HepG2 (cell line): Measurements from ENCODE around the gene TTC9. TPM values are rescaled to one million over a fixed set of nuclear protein-coding genes. Genes with fewer than 3 reads are reported as not detected.
A peak's percentile ranks its signal among the peaks of the same experiment; 100 is the strongest.

Experiments used
- ATAC-seq: fragments of 200-7000 bp; cut with Tn5 transposase; 3 replicates; pipeline ENCODE4 v1.9.1; 2020; ENCODE audit warnings: mild to moderate bottlenecking, moderate library complexity
- BruUV-seq: library from RNA; stranded (reverse); fragments of 400-500 nt; replicated peaks from 2 replicates; lab custom pipeline; 2021; lab: Mats Ljungman, UMichigan
- CTCF ChIA-PET: fragments of 300-600 bp; formaldehyde crosslinking; extraction: SDS; loops from one replicate; lab custom pipeline; 2021; ENCODE audit warnings: low total read pairs, inconsistent platforms, low intra/inter-chr PET ratio; lab: Yijun Ruan, JAX
- POLR2A ChIA-PET: fragments of 350-600 bp; sonication (Branson Sonifier 250); formaldehyde crosslinking; loops from one replicate; lab custom pipeline; 2020; ENCODE audit warnings: antibody characterized with exemption, inconsistent platforms; lab: Yijun Ruan, JAX
- DNase-seq: peaks from one replicate; pipeline ENCODE4 v3.0.0-alpha.2; 2015; ENCODE audit warnings: low spot score
- FAIRE-seq: peaks from 3 replicates; lab custom pipeline; 2011; peaks lifted over from hg19 to GRCh38; lab: Jason Lieb, UNC
- H2AFZ ChIP-seq: one replicate; pipeline ENCODE4 v1.6.1; 2011; ENCODE audit warnings: low read length, inconsistent platforms
- H3K27ac ChIP-seq: fragments of 300-600 bp; 3 replicates; pipeline ENCODE4 v1.8.0; 2011; ENCODE audit warnings: mixed run types, mild to moderate bottlenecking, mixed read lengths, low read length, inconsistent platforms; ENCODE audit not compliant: insufficient read depth; ENCODE audit errors: extremely low read length
- H3K27me3 ChIP-seq, 2 experiments: fragments of 200-600 bp in 1 of 2; 2 replicates in 1 of 2; 3 replicates in 1 of 2; pipeline versions ENCODE4 v1.6.0 to v1.8.0; 2011; ENCODE audit warnings: low read length in 2 of 2, mild to moderate bottlenecking in 2 of 2, moderate library complexity in 2 of 2, inconsistent platforms in 1 of 2; ENCODE audit not compliant: insufficient read depth in 2 of 2, control insufficient read depth in 1 of 2
- H3K36me3 ChIP-seq, 2 experiments: fragments of 200-600 bp in 1 of 2; replicated peaks in 1 of 2; 2 replicates in 1 of 2; 3 replicates in 1 of 2; pipeline versions ENCODE4 v1.5.1 to v1.8.0; 2011; ENCODE audit warnings: low read length in 2 of 2, inconsistent platforms in 1 of 2; ENCODE audit not compliant: insufficient read depth in 2 of 2, control insufficient read depth in 1 of 2
- H3K4me1 ChIP-seq: 2 replicates; pipeline ENCODE4 v1.5.1; 2012; ENCODE audit warnings: low read length, inconsistent platforms; ENCODE audit not compliant: insufficient read depth
- H3K4me2 ChIP-seq: 2 replicates; pipeline ENCODE4 v1.6.0; 2011; ENCODE audit warnings: low read depth, low read length, inconsistent platforms
- H3K4me3 ChIP-seq, 3 experiments: fragments of 200-600 bp in 1 of 3; sonication (generic), shearing (Covaris generic) in 1 of 3; replicated peaks in 1 of 3; 2 replicates each; pipeline ENCODE4 v1.5.1; 2011 to 2016; ENCODE audit warnings: low read length in 3 of 3, inconsistent platforms in 2 of 3, low read depth in 2 of 3, mild to moderate bottlenecking in 2 of 3, control low read depth in 1 of 3, mixed read lengths in 1 of 3; ENCODE audit not compliant: insufficient read depth in 1 of 3
- H3K79me2 ChIP-seq: one replicate; pipeline ENCODE4 v1.6.1; 2011; ENCODE audit warnings: low read length, inconsistent platforms; ENCODE audit not compliant: insufficient read depth
- H3K9ac ChIP-seq: 2 replicates; pipeline ENCODE4 v1.6.0; 2011; ENCODE audit warnings: mild to moderate bottlenecking, low read depth, low read length, inconsistent platforms; ENCODE audit not compliant: insufficient read depth
- H3K9me3 ChIP-seq: 2 replicates; pipeline ENCODE4 v1.5.1; 2012; ENCODE audit warnings: mild to moderate bottlenecking, low read length
- H4K20me1 ChIP-seq: 2 replicates; pipeline ENCODE4 v1.6.0; 2011; ENCODE audit warnings: inconsistent platforms, mild to moderate bottlenecking, low read length, moderate library complexity; ENCODE audit not compliant: insufficient read depth
- ATF4 ChIP-seq, 2 experiments: fragments of 450-650 bp in 1 of 2; sonication (generic) in 1 of 2; formaldehyde crosslinking; IDR thresholded peaks; 2 replicates each; pipeline versions ENCODE4 v1.5.0 to v1.8.0; 2020 to 2022; ENCODE audit warnings: mild to moderate bottlenecking in 1 of 2, missing genetic modification reagents in 1 of 2
- ATF6 ChIP-seq: sonication (generic); formaldehyde crosslinking; conservative IDR thresholded peaks from 2 replicates; pipeline ENCODE4 v1.4.0; 2020; ENCODE audit warnings: missing genetic modification reagents
- BCL6 ChIP-seq: IDR thresholded peaks from 2 replicates; pipeline ENCODE4 v1.6.1; 2016; ENCODE audit warnings: missing genetic modification reagents, missing compliant biosample characterization
- CTCF ChIP-seq: sonication (generic); formaldehyde crosslinking; IDR thresholded peaks from 2 replicates; pipeline ENCODE4 v1.5.0; 2020; ENCODE audit warnings: mild to moderate bottlenecking, missing genetic modification reagents, moderate library complexity
- FOSL2 ChIP-seq: sonication (generic); formaldehyde crosslinking; IDR thresholded peaks from 2 replicates; pipeline ENCODE4 v1.4.0; 2020; ENCODE audit warnings: missing genetic modification reagents
- HHEX ChIP-seq: IDR thresholded peaks from 2 replicates; pipeline ENCODE4 v1.6.1; 2016; ENCODE audit warnings: control low read depth
- NCOA1 ChIP-seq: sonication (generic); formaldehyde crosslinking; IDR thresholded peaks from 2 replicates; pipeline ENCODE4 v1.9.0; 2021; ENCODE audit warnings: missing genetic modification reagents
- RCOR2 ChIP-seq: IDR thresholded peaks from 2 replicates; pipeline ENCODE4 v1.6.1; 2016; ENCODE audit warnings: missing biosample characterization, missing genetic modification reagents
- ZNF768 ChIP-seq: sonication (generic); formaldehyde crosslinking; IDR thresholded peaks from 2 replicates; pipeline ENCODE4 v1.4.0; 2020; ENCODE audit warnings: missing genetic modification reagents
- ZNF839 ChIP-seq: sonication (generic); formaldehyde crosslinking; IDR thresholded peaks from 2 replicates; pipeline ENCODE4 v1.4.0; 2020; ENCODE audit warnings: missing genetic modification reagents, mild to moderate bottlenecking, borderline replicate concordance
- WGBS: methylation state at CpG from one replicate; pipeline ENCODE4 v1.1.6; 2017; ENCODE audit warnings: low lambda C conversion rate; 5-methylcytosine and 5-hydroxymethylcytosine counted together
- in situ Hi-C: cut with HindIII; loops from 2 replicates; pipeline ENCODE4 v1.10.0; 2017; ENCODE audit warnings: low pct_unique_long_range_greater_than_20kb; ENCODE audit not compliant: extremely low pct_ligation_motif_present
- intact Hi-C: fragments of 100-400 bp; cut with micrococcal nuclease; formaldehyde crosslinking; loops from one replicate; pipeline ENCODE4 v1.10.0; 2022; ENCODE audit not compliant: unreplicated experiment
- polyA plus RNA-seq, 8 experiments: library from polyadenylated mRNA; depleted of rRNA in 3 of 8; stranded (reverse) in 7 of 8; unstranded in 1 of 8; fragments of >200 nt; fragmentation: Illumina TruSeq in 4 of 8; extraction: Trizol in 4 of 8; gene quantifications; 2 replicates each; pipeline versions ENCODE4 v1.2.1 to v1.2.3, GENCODE V29; 2011 to 2016; ENCODE audit warnings: low read depth in 4 of 8, missing spikeins in 1 of 8, mixed read lengths in 1 of 8; ENCODE audit not compliant: insufficient read depth in 1 of 8
- total RNA-seq, 5 experiments: library from RNA; depleted of rRNA; stranded (reverse); fragments of >200 nt; fragmentation: Illumina TruSeq; extraction: Trizol; gene quantifications; 2 replicates each; pipeline ENCODE4 v1.2.3, GENCODE V29; 2016; ENCODE audit warnings: low read depth in 1 of 5

The TTC9 gene
- total and polyA plus RNA-seq, 2 of the 13 experiments (the other 11 are each of a cell fraction or from before 2014, with no cell fraction given) = 0.13 to 0.30 TPM

- TF ChIP-seq CTCF (CRISPR knock-in tag) (no peak), NCOA1 (CRISPR knock-in tag) (no peak), ZNF839 (CRISPR knock-in tag) (no peak), ATF6 (CRISPR knock-in tag) (no peak), FOSL2 (CRISPR knock-in tag) (0 out of 2 replicates have a peak, but pooled peaks have one; percentile 32), RCOR2 (CRISPR knock-in tag) (0 out of 2 replicates have a peak, but pooled peaks have one; percentile 23), HHEX (no peak), ZNF768 (CRISPR knock-in tag) (peak; percentile 98)
- TF ChIP-seq, all 625 proteins: peak for 7
Observed at GRCh38 chr14:70721542-70721941, 79.8 kb downstream of the TTC9 start (continued).

- no peak overlapping the region for H2AFZ ChIP-seq
- no peak overlapping the region for H3K9ac ChIP-seq
- in situ Hi-C loops (no loop called here), intact Hi-C loops (no loop called here)
- no peaks in the 10 kb centered on the region for H4K20me1 ChIP-seq
- H3K4me3 ChIP-seq = no peak overlapping the region
- no peaks in the 10 kb centered on the region for H3K27me3 ChIP-seq
- H3K27ac ChIP-seq = no peak overlapping the region
- ChIA-PET POLR2A (no interaction called here), CTCF (no interaction called here)
- H3K4me1 ChIP-seq = peaks cover 37% of the 10 kb centered on the region
- FAIRE-seq (no peak), ATAC-seq (peak; percentile 66), DNase-seq (no peak)
- TF ChIP-seq BCL6 (CRISPR knock-in tag) (peak; percentile 70), ATF4 (CRISPR knock-in tag; IDR thresholded peaks at IDR 0.05) (no peak)
- H3K79me2 ChIP-seq = no peaks in the 10 kb centered on the region
- H3K9me3 ChIP-seq = no peaks in the 10 kb centered on the region
- no peak overlapping the region for H3K4me2 ChIP-seq
- 7% methylated on average over 3 of the region's 3 CpGs for WGBS
- no TSS peak for BruUV-seq
- H3K36me3 ChIP-seq = no peaks in the 10 kb centered on the region
Observed at GRCh38 chr14:70722418-70722817, 80.7 kb downstream of the TTC9 start.
